Gastroesophageal sphincter (tissue), 3 donors: Measurements from ENCODE around the gene ENC1.

Source experiments
- CTCF ChIP-seq, 4 experiments: fragments of 200-600 bp in 2 of 4; fragments of 450-650 bp in 2 of 4; sonication (generic) in 1 of 4; IDR thresholded peaks; one replicate each; pipeline ENCODE4 v1.5.1; 2017 to 2019; ENCODE audit warnings: antibody characterized with exemption in 4 of 4, mild to moderate bottlenecking in 2 of 4, moderate library complexity in 2 of 4
- POLR2A ChIP-seq, 2 donors: fragments of 450-650 bp; IDR thresholded peaks; one replicate each; pipeline ENCODE4 v1.6.1; 2017; ENCODE audit warnings: antibody characterized with exemption in 2 of 2, mild to moderate bottlenecking in 2 of 2, moderate library complexity in 1 of 2

- no peak for TF ChIP-seq CTCF (IDR thresholded peaks at IDR 0.05)
- no peak for TF ChIP-seq POLR2A (IDR thresholded peaks at IDR 0.05)
These were observed 2.6 kb upstream of the ENC1 start for GRCh38 chr5:74643111-74643562.
